K562 (cell line): Measurements from ENCODE around the gene PAF1. TPM values are rescaled to one million over a fixed set of nuclear protein-coding genes. Genes with fewer than 3 reads are reported as not detected.

Source experiments
- ATF1 ChIP-seq, 2 experiments: fragments of 450-650 bp in 1 of 2; IDR thresholded peaks; 2 replicates each; pipeline ENCODE4 v1.6.1; 2016; ENCODE audit warnings: missing compliant biosample characterization in 1 of 2, missing genetic modification characterization in 1 of 2
- BCOR ChIP-seq: fragments of 450-650 bp; IDR thresholded peaks from 2 replicates; pipeline ENCODE4 v1.6.1; 2016
- BHLHE40 ChIP-seq: IDR thresholded peaks from 2 replicates; pipeline ENCODE4 v1.6.1; 2011; ENCODE audit warnings: low read length, improper control_type of control experiment
- CREM ChIP-seq: IDR thresholded peaks from 2 replicates; pipeline ENCODE4 v1.6.1; 2014; ENCODE audit warnings: antibody characterized with exemption, low read depth
- ELF1 ChIP-seq: fragments of 200-800 bp; sonication (Bioruptor generic); IDR thresholded peaks from 2 replicates; pipeline ENCODE4 v1.6.1; 2016; ENCODE audit warnings: missing genetic modification characterization, missing compliant biosample characterization
- EP300 ChIP-seq: IDR thresholded peaks from 2 replicates; pipeline ENCODE4 v1.6.1; 2012; ENCODE audit warnings: low read length, improper control_type of control experiment
- FIP1L1 ChIP-seq: fragments of 200-400 bp; formaldehyde crosslinking; IDR thresholded peaks from 2 replicates; pipeline ENCODE4 v1.6.1; 2018; ENCODE audit warnings: mild to moderate bottlenecking, low read depth, low read length; ENCODE audit not compliant: poor library complexity, severe bottlenecking
- HDAC2 ChIP-seq: fragments of 450-650 bp; IDR thresholded peaks from 2 replicates; pipeline ENCODE4 v1.6.1; 2016; ENCODE audit warnings: mild to moderate bottlenecking
- JUND ChIP-seq, 2 experiments: IDR thresholded peaks; 2 replicates in 1 of 2; 3 replicates in 1 of 2; pipeline ENCODE4 v1.6.1; 2011; ENCODE audit warnings: borderline replicate concordance in 2 of 2, low read depth in 2 of 2, low read length in 2 of 2, improper control_type of control experiment in 1 of 2, missing biosample characterization in 1 of 2, missing genetic modification characterization in 1 of 2, missing genetic modification reagents in 1 of 2
- KDM1A ChIP-seq, 2 experiments: fragments of 450-650 bp; IDR thresholded peaks; 2 replicates each; pipeline ENCODE4 v1.6.1; 2016; ENCODE audit warnings: mild to moderate bottlenecking in 2 of 2
- MAFG ChIP-seq: fragments of 450-650 bp; conservative IDR thresholded peaks from 2 replicates; pipeline ENCODE4 v1.6.1; 2016; ENCODE audit warnings: missing genetic modification characterization, missing compliant biosample characterization
- NCOA2 ChIP-seq, 2 experiments: fragments of 450-650 bp; IDR thresholded peaks; 2 replicates each; pipeline ENCODE4 v1.6.1; 2018; ENCODE audit warnings: mild to moderate bottlenecking in 2 of 2, moderate library complexity in 1 of 2; ENCODE audit not compliant: partially characterized antibody in 2 of 2
- RNF2 ChIP-seq: sonication (generic); IDR thresholded peaks from 2 replicates; pipeline ENCODE4 v1.6.1; 2016
- SLC30A9 ChIP-seq: fragments of 250-450 bp; sonication (Bioruptor Pico); IDR thresholded peaks from 2 replicates; pipeline ENCODE4 v1.8.0; 2022; ENCODE audit warnings: mild to moderate bottlenecking, moderate library complexity
- SMARCE1 ChIP-seq: fragments of 450-650 bp; IDR thresholded peaks from 2 replicates; pipeline ENCODE4 v1.7.1; 2016; ENCODE audit warnings: mild to moderate bottlenecking
- SMC3 ChIP-seq: conservative IDR thresholded peaks from 2 replicates; pipeline ENCODE4 v1.6.1; 2011; ENCODE audit warnings: low read depth, low read length, improper control_type of control experiment; ENCODE audit not compliant: insufficient read depth
- STAG1 ChIP-seq: sonication (generic); formaldehyde crosslinking; IDR thresholded peaks from 2 replicates; pipeline ENCODE4 v1.5.0; 2020; ENCODE audit warnings: missing genetic modification reagents, borderline replicate concordance
- TGIF2 ChIP-seq: sonication (generic); formaldehyde crosslinking; IDR thresholded peaks from 2 replicates; pipeline ENCODE4 v1.8.1; 2022; ENCODE audit warnings: mild to moderate bottlenecking, missing genetic modification reagents, moderate library complexity
- ZBTB7A ChIP-seq: IDR thresholded peaks from 2 replicates; pipeline ENCODE4 v1.6.1; 2011; ENCODE audit warnings: low read depth, mild to moderate bottlenecking, low read length, moderate library complexity, borderline replicate concordance; ENCODE audit not compliant: control insufficient read depth
- ZNF263 ChIP-seq: sonication (generic); formaldehyde crosslinking; IDR thresholded peaks from 2 replicates; pipeline ENCODE4 v1.8.0; 2022; ENCODE audit warnings: mild to moderate bottlenecking, missing genetic modification reagents, borderline replicate concordance
- ZNF311 ChIP-seq: fragments of 250-450 bp; sonication (Bioruptor Pico); IDR thresholded peaks from 2 replicates; pipeline ENCODE4 v1.4.0; 2020; ENCODE audit warnings: mild to moderate bottlenecking, moderate library complexity
- ZNF644 ChIP-seq: fragments of 200-800 bp; sonication (Bioruptor generic); IDR thresholded peaks from 2 replicates; pipeline ENCODE4 v1.6.1; 2016; ENCODE audit warnings: low read depth, missing genetic modification characterization, missing compliant biosample characterization
- ZNF75A ChIP-seq: fragments of 450-650 bp; formaldehyde crosslinking; IDR thresholded peaks from 2 replicates; pipeline ENCODE4 v1.4.0; 2020; ENCODE audit warnings: mild to moderate bottlenecking
- polyA plus RNA-seq, 8 experiments: library from polyadenylated mRNA; depleted of rRNA in 4 of 8; stranded (reverse) in 5 of 8; unstranded in 3 of 8; fragments of >200 nt; fragmentation: Nextera tagmentation in 2 of 8; fragmentation: Illumina TruSeq in 1 of 8; extraction: Ambion mirVana in 2 of 8; extraction: Trizol in 1 of 8; gene quantifications; 2 replicates each; pipeline versions ENCODE4 v1.2.1 to v1.2.3, GENCODE V29; 2011 to 2014; ENCODE audit warnings: inconsistent platforms in 1 of 8, missing spikeins in 1 of 8
- total RNA-seq, 7 experiments: library from RNA; depleted of rRNA in 6 of 7; stranded (reverse); fragments of >200 nt in 6 of 7; fragmentation: Illumina TruSeq in 2 of 7; extraction: Trizol in 2 of 7; gene quantifications; 2 replicates each; pipeline versions ENCODE4 v1.2.1 to v1.2.3, GENCODE V29; 2011 to 2021; ENCODE audit warnings: low replicate concordance in 1 of 7
- TF ChIP-seq, protein P1 (sequence below): fragments of 450-650 bp; IDR thresholded peaks from 2 replicates; pipeline ENCODE4 v1.7.0; 2016; ENCODE audit warnings: borderline replicate concordance
- TF ChIP-seq, protein P2 (sequence below): sonication (generic); formaldehyde crosslinking; IDR thresholded peaks from 2 replicates; pipeline ENCODE4 v1.8.0; 2022; ENCODE audit warnings: mild to moderate bottlenecking, missing genetic modification reagents

PAF1 gene
- total and polyA plus RNA-seq, 9 of the 15 experiments (the other 6 are each of a cell fraction or from before 2014, with no cell fraction given): 1.5 to 45.0 (median 33.8) TPM

DNA sequence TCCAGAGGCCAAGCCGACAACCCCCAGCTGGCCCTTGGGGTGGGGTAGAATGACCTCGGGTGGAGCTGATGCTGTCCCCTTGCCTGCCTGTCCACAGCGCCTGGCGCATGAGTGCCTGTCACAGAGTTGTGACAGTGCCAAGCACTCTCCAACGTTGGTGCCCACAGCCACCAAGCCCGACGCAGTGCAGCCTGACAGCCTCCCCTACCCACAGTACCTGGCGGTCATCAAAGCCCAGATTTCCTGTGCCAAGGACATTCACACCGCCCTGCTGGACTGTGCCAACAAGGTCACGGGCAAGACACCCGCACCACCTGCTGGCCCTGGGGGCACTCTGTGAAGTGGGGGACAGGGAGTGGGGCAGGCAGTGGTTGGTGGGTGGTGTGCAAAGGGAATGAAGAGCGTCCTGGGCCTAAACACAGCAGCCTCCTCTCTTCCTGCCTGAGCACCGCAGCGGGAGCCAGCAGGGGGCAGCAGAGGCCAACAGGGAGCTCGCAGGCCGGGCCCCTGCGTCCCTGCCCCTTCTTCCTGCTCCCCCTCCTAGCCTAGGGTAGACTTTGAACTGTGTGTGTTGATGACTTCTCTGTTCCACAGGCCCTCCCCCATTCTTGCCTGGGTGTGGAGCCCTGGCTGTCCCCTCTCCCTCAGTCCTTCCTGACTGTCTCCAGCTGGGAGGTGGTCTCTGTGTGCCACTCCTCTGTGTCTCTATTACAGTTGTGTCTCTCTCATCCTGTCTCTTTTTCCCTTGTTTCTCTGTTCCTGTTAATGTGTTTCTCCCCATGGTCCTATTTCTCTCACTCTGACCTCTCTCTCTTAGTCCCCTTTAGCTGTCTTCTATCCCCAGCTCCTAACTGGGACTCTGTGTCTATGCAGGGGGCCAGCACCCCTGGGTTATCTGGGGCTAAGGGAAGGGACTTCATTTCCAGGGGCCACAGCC, 6.7 kb upstream of the PAF1 start (continued):
- TF ChIP-seq HDAC2: peak; percentile 57; the same call in 1 of the 2 replicates
- TF ChIP-seq, protein P1, sequence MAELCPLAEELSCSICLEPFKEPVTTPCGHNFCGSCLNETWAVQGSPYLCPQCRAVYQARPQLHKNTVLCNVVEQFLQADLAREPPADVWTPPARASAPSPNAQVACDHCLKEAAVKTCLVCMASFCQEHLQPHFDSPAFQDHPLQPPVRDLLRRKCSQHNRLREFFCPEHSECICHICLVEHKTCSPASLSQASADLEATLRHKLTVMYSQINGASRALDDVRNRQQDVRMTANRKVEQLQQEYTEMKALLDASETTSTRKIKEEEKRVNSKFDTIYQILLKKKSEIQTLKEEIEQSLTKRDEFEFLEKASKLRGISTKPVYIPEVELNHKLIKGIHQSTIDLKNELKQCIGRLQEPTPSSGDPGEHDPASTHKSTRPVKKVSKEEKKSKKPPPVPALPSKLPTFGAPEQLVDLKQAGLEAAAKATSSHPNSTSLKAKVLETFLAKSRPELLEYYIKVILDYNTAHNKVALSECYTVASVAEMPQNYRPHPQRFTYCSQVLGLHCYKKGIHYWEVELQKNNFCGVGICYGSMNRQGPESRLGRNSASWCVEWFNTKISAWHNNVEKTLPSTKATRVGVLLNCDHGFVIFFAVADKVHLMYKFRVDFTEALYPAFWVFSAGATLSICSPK: 0 out of 2 replicates have a peak, but pooled peaks have one; percentile 67
- no peak for TF ChIP-seq NCOA2 (IDR thresholded peaks at IDR 0.05; ENCODE audit: partially characterized antibody in 2 of 2)
- peak in 1 of 2 experiments; percentile 80; a peak in 3 of 4 replicates for TF ChIP-seq KDM1A (IDR thresholded peaks at IDR 0.05)
- TF ChIP-seq ATF1 (CRISPR knock-in tag; IDR thresholded peaks at IDR 0.05): no peak
- TF ChIP-seq ATF1 (tag; IDR thresholded peaks at IDR 0.05): no peak
- no peak for TF ChIP-seq ZNF75A
- TF ChIP-seq JUND (IDR thresholded peaks at IDR 0.05; ENCODE audit: borderline replicate concordance, low read depth, low read length): peak; percentile 53
- peak; percentile 49; the same call in 1 of the 3 replicates for TF ChIP-seq JUND (tag; IDR thresholded peaks at IDR 0.05; ENCODE audit: borderline replicate concordance, low read depth, low read length)
- TF ChIP-seq MAFG (tag): no peak
- TF ChIP-seq, protein P2, sequence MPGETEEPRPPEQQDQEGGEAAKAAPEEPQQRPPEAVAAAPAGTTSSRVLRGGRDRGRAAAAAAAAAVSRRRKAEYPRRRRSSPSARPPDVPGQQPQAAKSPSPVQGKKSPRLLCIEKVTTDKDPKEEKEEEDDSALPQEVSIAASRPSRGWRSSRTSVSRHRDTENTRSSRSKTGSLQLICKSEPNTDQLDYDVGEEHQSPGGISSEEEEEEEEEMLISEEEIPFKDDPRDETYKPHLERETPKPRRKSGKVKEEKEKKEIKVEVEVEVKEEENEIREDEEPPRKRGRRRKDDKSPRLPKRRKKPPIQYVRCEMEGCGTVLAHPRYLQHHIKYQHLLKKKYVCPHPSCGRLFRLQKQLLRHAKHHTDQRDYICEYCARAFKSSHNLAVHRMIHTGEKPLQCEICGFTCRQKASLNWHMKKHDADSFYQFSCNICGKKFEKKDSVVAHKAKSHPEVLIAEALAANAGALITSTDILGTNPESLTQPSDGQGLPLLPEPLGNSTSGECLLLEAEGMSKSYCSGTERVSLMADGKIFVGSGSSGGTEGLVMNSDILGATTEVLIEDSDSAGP (CRISPR knock-in tag): 0 out of 2 replicates have a peak, but pooled peaks have one; percentile 47
- TF ChIP-seq CREM: peak; percentile 38; the same call in 1 of the 2 replicates
- TF ChIP-seq BHLHE40: no peak; the same call in 1 of the 2 replicates
- TF ChIP-seq SMC3: peak; percentile 99
- no peak; the same call in 1 of the 2 replicates for TF ChIP-seq EP300
- peak; percentile 58; the same call in 1 of the 2 replicates for TF ChIP-seq STAG1 (CRISPR knock-in tag)
- peak; percentile 73 for TF ChIP-seq ELF1 (tag)
- TF ChIP-seq ZBTB7A: peak; percentile 89; the same call in 1 of the 2 replicates
- peak; percentile 28 for TF ChIP-seq FIP1L1
- TF ChIP-seq SLC30A9 (CRISPR knock-in tag): no peak
- peak; percentile 95 for TF ChIP-seq BCOR
- TF ChIP-seq ZNF263 (CRISPR knock-in tag): peak; percentile 80
- no peak for TF ChIP-seq ZNF644 (tag)
- no peak for TF ChIP-seq TGIF2 (CRISPR knock-in tag)
- TF ChIP-seq RNF2: no peak
- no peak for TF ChIP-seq ZNF311 (CRISPR knock-in tag)
- peak; percentile 25 for TF ChIP-seq SMARCE1
